Activated effector memory CD4-positive, alpha-beta T cell treated with anti-CD3 and anti-CD28 coated beads, Interleukin-2, amount 50 U/mL, for 16 hours (primary cell): ENCODE measurements around the gene KIAA1549.

Experiments
- DNase-seq: peaks from one replicate; pipeline ENCODE4 v3.0.0-alpha.2; 2020

The KIAA1549 gene

DNA sequence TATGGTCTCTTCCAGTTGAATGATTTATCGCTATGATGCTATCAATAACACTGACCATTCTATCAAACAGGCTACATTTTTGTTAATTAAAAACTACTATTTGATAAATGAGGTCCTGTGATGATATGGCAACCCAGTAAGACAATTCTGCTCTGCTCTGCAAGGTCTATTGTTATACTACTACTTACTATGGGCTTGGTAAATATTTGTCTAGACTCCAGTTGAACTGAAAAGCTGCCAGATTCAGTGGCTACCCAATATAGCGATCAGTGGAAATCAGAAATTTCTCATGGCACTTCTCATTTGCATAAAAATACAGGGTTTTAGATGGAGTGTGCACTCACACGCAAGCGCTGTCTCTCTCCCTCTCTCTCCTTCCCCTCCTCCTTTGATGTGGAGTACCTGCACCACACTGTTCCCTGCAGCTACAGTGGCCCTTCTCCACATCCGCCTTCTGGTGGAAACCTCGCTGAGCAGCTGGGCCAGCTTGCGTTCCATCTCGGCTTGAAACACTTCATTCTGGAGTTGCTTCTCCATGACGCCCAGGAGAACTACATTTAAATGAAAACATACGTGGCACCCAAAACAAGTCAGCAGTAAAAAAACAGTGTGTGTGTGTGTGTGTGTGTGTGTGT, 77.9 kb downstream of the KIAA1549 start:
- peak; percentile 86 for DNase-seq

DNA sequence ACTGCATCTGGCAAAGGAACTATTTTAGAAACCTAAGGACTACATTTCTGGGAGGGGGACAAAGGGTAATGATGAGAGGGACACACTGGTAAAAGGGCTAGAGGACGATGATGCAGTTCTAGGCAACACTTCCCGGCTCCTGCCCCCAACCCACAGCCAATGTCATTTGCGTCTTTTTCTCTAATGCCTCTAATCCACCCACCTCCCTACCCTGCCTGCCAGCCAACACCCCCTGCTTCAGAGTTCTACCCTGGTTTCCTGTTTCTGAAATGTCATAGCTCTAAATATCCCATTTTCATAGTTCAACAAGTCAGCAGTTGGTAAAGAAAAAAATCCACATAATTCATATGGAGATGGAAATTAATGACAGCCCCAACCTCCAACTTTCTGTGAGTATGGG, 79.0 kb downstream of the KIAA1549 start:
- DNase-seq, result no peak

DNA sequence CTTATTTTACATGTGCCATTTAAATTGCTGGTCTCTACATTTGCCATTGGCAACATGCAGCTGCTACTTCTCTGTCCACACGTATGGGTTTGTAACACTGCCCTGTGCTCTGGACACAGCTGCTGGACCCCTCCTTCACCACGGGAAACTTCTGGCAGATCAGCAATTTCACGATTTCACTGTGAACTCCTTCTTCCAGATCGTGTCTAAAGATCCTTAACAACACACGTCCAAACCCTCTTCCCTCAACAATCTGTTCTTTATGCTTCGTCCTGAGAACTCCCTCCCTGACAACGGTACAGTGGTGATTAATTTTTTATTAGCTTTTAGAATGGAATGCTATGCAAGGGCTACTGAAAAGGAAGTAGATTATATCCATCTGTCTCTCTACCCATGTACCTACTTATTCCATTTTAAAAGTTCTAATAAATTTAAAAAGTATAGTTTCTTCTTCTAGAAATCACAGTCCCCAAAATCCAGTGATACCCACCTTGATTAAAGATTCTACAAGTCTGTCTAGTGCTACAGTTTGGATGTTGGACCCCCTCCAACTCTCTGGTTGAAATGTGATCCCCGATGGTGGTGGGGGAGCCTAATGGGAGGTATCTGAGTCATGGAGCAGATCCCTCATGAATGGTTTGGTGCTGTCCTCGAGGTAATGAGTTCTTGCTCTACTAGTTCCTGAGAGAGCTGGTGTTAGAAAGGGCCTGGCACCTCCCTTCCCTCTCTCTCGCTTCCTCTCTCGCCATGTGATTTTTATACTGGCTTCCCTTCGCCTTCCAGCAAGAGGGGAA, 81.0 kb downstream of the KIAA1549 start:
- no peak for DNase-seq

DNA sequence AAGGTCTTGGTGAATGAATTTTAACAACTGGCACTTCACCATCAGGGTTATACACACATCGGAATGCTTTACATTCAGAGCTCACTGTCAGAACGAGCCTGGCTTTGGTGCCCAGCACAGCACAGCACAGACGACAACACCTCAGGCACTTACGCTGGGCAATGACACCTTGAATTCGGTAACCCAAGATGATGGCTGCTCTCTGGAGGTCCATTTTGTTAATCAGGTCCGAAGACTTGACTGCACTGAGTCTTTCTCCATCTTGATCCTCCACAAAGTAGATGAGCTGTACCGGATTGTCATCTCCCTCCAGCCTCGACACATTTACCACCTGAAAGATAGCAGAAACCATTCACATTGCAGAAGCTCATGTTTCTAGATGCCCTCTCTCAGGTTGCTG, 82.4 kb downstream of the KIAA1549 start:
- DNase-seq, result no peak

DNA sequence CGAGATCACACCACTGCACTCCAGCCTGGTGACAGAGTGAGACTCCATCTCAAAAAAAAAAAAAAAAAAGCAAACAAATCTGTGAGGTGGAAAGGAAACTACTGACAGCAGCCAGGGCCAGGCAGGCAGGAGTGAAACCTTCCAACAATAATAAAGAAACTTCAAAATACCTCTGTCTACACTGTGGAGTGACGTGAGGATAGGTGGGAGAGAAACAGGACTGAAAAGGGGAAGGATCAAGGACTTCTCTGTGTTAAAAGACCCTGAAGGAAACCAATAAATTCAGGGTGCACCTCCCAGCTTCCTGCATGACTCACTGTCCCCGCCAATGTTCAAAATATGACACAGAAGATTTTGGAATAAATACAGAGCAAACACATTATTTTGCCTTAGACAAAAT, 82.9 kb downstream of the KIAA1549 start:
- no peak for DNase-seq

DNA sequence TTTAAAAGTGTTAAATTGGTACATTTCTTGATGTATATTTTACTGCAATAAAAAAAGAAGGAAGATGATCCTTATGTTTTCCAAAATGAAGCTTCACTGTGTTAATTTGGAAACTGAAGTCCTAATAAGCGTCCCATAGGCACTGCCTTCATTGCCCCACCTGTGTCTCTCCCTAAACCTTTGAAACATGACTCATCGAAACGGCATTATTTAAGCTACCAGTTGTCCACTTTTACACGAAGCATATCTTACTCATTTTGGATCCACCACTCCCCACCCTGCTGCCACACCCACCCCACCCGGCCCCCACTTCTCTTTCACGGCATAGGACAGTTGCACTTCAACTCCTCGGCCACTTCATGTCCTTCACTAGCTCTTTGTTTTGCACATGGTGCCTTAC, 85.5 kb downstream of the KIAA1549 start:
- no peak for DNase-seq

DNA sequence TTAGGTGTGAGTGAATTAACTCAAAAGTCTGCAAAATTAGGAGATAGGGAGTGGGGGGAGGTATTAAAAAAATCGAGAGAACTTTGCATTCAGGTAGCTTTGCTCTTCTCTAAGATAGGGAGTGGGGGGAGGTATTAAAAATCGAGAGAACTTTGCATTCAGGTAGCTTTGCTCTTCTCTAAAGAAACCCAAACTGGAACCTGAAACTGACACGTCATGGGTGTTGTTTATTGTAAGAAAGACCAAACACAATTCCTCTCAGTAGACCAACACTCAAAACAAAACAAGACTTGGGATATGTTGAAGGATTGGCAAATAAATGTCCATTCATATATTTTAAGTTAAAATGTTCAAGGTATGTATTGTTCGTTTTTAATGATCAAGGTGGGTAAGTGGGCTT, 87.9 kb downstream of the KIAA1549 start:
- no peak for DNase-seq

DNA sequence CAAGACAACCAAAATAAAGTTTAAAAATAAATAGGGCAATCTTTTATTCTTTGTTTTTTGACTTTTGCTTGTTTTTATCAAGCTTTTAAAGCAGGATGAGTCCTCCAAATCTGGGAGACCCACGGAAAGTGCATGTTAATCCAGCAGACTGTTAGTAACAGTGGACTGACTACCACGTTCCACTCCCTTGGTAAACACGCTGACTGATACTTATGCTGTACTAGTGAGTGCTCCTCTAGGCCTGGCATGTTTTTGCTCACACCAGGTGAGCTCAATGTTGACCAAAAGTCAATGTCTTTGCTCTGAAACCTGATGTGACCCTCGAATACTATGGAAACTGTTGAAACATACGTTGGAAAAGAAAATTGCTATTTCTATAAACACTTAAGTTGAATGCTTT, 88.4 kb downstream of the KIAA1549 start:
- DNase-seq, result no peak

DNA sequence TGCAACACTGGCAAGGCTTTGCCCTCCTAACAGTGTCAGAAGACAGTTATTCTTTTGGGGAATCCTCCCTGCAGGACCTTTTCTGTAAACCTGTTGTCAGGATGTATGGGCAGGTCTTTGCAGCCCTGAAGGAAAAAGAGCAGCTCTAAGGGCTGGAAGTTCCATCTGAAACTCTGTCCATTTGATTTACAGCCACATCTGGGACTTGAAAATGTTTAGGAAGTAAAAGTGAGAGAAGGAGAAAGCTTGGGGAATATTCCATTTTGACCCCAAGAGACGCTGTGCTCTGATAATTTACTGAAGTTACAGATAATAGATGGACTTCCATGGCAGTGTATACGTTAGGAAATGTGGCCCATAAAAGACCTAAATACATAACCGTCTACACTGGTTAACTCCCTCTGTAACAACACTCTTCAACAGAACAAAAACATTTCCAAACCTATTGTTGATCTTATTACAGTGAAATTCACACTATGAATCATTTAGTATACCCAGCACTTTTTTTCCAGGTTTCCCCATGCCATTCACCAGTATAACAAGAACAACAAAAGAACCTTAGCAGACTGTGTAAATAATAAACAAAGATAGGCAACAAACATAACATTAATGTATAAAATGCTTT, 89.1 kb downstream of the KIAA1549 start:
- no peak for DNase-seq

DNA sequence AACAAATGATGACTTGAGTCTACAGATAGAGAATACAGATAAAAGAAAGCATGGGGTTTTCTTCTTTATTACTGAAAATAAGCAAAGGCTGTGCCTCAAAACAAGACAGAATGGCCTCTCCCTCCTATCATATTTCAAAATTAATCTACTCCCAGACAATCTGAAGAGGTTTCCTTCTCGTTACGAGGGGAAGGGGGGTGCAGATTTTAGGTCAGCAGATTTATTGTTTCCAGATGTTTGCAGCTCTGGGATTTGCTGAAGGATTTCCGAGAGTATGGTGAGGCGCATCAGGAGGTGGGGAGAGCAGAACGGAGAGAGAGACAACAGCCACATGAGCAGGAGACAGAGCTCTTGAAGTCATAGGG, 89.8 kb downstream of the KIAA1549 start:
- no peak for DNase-seq

DNA sequence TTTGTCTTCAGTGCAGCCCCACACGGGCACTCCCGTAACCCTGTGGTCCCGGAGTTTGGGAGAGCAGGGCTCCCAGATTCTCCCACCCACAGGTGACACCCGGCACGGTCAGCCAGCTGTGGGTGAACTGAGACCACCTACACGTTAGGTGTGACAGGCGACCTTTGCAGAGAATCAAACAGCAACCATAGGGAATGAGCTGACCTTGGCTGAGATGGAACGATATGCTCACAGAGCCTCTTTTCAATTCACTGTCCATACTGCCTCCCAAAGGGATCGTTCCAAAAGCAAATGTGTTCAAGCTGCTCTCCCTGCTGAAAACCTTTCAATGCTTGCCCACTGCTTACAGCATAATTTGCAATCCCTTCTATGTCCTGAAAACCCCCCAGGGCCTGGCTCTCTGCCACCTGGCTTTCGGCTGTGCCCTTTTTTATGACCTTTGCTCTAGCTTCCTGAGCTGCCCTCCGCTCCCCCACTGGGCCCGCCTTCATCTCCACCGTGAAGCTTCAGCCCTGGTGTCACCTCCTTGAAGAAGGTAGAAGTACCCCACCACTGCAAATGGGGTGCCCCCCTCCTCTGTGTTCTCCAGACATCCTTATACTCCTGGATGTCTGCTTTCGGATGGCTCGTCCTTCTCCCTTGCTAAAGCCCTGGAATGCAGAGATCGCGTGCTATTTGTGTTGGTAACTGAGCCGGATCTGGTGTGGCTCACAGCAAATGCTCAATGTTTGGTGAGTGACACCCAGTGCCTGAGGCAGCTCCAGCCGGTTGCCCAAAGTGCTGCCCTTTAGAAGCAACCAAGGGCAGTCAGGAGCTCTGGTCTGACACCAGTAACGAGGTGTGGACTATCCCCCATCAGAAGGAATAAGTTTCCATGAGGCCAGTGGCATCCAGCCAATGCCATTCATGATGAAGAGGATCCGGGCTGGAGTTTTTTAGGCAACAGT, 90.4 kb downstream of the KIAA1549 start:
- DNase-seq, result no peak

DNA sequence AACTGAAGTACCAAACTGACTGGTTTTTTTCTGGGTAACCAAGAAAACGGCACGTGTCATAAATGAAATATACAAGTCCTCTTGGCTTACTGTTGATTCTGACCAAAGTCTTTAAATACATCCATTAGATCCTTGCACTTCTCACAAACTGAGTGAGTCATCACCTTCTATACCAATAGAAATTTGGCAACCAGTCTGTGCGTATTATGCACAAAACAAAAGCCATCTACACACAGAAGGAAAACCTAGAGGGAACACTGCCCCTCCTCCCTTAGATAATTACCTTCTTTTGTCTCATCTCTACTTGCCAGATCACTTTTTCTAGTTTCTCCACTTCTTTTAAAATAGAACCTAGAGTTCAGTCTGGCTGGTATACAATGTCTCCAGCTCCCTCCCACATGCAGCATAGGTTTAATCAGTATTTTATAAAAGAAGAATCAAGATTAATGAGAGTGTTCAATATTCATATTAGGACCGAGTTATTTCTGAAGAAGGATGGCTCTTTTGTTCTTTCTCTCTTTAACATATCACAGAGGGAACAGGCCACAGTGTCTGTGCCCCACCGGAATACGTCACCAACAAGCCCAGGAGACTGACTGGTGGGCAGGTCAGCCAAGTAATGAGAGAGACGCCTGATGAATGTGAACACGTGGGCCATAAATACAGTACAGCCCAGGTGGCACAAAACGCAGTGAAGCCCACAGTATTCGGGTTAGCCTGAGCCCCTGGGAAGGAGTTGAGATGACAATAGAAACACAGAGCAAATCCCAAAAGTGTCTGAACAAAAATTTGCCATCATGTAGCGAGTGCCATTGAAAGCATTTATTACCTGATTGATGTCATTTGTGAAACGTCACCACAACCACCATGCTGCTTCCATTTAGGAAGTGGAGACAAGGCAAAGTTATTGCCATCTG, 91.3 kb downstream of the KIAA1549 start:
- DNase-seq, result no peak

DNA sequence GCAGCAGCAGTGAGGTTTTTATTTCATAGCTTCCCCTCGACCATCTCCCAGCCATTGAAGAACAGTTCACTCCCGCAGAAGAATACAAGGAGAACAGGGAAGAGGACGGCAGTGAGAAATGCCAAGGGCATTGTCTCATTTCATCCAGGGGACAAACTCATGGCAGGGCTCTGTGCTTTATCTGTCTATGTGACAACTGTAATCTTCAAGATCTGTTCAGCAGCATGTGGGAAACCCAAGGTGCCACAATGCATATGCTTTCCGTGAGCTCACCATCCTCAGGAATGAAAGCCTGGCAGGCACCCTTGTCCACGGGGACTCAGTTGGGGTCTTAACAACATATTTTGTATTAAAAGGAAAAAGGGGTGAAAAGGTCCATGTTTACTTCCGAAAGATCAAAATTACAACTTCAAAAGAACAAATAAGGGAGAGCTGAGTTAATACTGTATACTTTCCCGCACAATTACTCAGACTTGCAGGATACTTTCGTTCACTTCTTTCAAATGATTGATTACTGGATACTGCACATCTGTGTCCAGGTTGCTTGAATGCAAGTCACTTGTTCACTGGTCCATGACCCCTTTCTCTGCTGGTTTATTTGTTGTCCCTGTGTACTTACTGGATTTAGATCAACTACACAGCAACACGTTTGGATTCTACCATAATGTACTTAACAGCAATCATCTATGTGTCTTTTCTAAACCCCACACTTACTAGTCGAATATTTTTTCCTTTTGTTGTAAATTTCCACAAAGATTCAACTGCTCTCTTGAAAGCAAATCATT, 93.1 kb downstream of the KIAA1549 start:
- DNase-seq, result no peak

DNA sequence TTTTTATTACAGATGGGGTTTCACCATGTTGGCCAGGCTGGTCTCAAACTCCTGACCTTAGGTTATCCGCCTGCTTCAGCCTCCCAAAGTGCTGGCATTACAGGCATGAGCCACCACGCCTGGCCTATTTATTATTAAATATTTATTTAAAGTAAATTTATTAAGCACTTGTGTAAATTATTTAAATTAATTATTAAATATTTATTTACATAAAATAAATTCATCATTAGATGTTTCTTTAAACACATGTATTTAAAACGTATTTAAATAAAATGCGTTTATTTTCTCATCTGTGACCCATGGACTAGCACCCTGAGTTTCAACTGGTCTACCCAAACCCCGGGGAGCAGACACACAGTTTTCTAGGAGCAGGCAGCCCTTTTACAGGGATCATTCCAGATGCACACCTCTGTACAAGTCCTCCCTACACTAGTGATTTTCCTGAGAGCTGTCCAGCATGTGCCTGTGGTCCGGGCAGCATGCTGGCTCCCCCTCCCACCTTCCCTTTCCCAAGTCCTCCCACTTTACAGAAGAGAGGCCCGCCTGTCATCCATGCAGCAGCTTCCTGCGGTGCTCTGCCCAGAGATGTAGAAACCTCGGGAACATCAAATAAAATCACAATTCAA, 94.0 kb downstream of the KIAA1549 start:
- DNase-seq, result no peak

DNA sequence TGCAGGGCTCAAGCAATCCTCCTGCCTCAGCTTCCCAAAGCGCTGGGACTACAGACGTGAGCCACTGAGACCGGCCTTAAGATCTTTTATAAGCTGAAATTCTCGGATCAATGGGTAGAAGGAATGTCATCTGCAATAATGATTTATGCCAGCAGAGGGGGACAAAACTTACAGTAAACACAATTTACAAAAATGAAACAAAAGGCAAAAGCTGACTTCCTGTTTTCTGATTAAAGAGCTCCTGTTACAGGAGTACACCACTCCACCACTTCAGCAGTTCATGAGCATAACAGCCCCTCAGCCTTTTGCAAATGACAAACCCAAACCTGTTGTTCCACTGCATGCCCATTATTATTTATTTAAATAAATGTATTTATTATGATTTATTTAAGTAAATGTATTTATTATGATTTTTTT, 94.7 kb downstream of the KIAA1549 start:
- no peak for DNase-seq

DNA sequence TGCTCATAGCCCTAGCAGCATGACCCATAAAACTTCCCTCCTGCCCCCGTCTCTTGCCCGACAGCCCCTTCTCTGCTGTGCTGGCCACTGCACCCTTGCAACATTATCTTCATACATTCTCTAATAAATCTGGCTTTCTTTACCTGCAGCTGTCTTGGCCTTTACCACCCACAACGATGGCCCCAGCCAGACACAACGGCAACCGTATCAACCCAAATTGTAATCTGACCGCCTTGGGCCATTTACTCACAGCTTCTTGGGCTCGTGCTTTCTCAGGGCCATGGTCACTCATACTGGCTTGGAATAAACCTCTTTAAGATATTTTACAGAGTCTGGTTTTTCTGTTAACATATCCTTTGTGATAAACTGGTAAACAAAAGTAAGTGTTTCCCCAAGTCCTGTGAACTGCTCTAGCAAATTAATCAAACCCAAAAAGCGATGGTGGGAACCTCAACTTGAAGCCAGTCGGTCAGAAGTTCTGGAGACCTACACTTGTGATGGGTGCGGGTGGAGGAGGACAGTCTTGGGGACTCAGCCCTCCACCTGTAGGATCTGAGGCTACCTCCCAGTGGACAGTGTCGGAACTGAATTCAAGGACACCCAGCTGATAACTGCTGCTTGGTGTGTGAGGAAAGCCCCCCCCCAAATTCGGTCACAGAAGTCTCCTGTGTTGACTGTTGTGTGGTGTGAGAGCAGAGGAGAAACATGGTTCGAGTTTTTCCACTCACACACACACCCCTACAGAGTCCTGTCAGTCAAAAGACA, 95.6 kb downstream of the KIAA1549 start:
- DNase-seq, result peak; percentile 61

DNA sequence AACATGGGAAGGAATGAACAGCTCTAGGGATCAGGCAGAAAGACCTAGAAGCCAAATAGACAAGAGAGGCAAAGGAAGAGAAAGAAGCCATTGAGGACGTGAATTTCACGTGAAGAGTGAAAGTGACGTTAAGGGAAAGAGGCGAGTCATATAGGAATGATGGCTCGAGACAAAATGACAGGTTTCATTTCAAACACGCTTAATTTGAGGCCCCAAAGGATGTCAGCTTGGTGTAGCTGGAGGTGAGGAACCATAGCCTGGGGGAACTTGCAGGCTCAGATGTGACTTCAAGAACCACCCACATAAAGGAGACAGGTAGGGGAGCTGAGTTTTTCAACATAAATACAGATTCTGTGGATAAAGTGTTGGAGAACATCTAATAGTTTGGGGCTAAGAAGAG, 98.9 kb downstream of the KIAA1549 start:
- no peak for DNase-seq

DNA sequence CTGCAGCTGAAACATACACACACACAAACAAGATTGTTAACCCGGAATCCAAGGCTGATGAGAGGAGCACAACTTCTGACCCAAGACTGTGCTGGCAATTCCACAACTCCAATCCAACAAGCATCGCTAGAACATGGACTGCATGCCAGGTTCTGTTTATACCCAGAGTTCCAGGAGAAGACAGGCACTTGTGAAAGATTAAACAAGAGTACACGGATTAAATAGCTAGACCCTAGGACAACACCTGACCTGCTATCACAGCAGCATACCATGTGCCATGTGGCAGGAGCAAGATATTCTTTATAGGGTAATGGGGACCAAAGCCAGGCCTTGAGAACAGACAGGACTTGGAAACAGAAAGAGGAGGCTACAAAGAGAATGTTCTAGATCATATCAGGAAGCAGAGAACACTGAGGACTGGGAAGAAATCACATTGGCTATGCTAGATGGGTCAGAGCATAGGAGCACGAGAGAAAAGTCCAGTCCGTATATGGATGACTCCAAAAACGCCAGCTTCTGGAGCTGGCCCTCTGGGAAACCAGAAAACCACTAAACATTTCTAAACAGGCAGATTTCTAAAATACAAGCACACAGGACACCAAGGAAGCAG, 99.5 kb downstream of the KIAA1549 start:
- no peak for DNase-seq

DNA sequence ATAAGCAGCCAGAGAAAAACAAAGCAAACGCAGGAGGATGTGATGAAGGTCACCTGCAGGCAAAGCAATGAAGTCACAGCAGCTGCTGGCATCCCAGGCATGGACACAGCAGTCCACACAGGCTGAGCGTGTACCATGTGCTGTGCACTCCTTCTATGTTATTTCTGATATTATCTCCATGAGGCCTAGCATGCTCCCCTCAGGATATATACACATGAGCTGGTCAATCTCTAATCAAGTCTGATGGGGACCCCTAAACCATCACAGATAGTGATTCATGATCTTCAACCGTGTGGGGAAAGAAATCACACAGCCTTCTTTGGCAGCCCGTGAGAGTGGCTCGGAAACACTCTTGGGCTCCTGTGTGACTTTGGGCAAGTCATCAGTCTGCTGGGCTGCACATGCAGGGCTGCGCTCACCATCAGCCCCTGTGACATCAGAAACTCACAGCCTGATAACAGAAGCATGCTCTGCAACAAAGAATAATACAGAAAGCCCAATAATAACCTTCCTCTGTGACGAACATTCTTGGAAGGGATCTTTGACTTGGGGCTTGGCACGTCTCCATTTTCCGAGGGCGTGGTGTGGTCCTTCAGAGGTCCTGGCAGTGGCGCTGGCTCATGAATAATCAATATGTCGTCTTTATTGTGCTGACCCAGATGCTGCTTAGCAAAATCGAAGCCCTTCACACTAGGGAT, 100.2 kb downstream of the KIAA1549 start:
- peak; percentile 22 for DNase-seq
